ENCODE measurements around the gene CCDC191.

Gene CCDC191

DNA sequence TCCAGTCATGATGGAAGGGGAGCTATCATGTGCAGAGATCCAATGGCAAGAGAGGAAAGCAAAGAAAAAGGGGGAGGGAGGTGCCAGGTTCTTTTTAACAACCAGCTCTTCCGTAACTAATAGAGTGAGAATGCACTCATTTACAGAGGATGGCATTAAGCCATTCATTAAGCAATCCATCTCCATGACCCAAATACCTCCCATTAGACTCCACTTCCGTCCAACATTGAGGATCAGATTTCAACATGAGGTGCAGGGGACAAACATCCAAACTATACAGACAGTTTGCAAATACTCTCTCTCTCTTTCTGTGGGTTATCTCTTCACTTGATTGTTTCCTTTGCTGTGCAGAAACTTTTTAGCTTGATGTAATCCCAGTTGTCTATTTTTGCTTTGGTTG, 87.3 kb downstream of the CCDC191 start:
- DNase-seq (ENCODE audit: low read depth) = no peak

DNA sequence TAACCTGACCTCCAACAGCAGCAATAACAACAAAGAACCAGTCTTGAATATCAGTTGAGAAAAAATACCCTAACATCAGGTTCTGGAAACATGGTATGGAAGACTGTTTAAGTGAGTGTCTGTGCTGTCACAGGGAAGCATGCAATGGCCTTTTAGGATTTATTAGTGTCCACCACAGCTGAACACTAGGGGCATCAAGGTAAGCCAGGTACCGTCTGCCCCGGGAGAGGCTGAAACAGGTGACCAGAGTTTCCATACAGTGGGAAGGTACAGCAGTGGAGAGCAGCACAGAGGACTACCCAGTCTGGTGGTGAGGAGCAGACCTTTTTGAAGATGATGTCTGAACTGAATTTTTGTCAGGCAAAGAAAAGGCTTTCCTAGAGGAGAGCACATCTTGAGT, 90.2 kb downstream of the CCDC191 start:
- DNase-seq (ENCODE audit: low read depth) = no peak

DNA sequence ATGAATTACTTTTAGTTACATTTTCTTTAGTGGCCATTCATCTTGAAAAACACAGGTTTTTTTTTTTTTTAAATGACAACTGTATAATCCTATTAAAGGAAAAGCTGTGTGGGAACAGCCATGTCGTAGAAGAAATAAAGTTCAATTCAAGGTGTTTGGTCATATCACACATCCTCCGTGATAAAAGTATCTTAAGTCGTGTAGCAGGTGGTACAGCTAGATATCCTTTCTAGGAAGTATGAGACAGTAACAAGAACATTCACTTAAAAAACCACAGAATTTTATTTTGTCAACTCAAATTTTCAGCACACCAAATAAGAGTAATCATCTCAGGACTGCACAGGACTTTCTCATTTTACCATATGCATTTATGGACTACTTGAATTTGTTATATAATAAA, 92.4 kb downstream of the CCDC191 start:
- no peak for DNase-seq (ENCODE audit: low read depth)

DNA sequence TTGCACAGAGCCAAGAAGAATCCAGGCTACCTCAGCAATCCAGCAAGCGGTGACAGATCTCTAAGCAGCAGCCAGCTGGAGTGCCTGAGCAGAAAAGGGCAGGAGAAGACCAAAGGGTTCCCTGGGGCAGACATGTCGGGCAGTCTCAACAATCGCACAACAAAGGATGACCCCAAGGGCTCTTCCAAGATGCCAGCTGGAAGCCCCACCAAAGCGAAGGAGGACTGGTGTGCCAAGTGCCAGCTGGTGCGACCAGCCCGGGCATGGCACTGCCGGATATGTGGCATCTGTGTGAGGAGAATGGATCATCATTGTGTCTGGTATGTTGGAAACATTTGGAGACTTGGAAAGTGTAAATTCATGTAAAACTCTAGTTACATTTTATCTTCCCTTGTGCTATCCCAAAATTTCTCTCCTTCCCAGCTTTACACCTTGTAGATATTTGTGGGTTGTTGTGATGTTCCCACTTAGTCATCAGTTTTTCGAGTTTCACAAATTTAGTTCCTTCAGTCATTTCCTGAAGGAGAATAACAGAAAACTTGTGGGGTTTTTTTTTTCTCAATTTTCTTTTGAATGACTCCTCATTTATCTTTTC, 102.1 kb downstream of the CCDC191 start:
- no peak for DNase-seq (ENCODE audit: low read depth)

DNA sequence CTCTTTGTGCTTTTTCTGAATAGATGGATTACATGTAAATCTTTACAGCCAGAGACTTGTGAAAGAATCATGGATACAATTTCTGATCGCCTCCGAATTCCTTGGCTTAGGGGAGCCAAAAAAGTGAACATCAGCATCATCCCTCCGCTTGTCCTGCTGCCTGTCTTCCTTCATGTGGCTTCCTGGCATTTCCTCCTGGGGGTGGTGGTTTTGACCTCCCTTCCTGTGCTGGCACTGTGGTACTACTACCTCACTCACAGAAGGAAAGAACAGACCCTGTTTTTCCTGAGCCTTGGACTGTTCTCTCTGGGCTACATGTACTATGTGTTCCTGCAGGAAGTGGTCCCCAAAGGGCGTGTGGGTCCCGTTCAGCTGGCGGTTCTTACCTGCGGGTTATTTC, 102.6 kb downstream of the CCDC191 start:
- no peak for DNase-seq (ENCODE audit: low read depth)

DNA sequence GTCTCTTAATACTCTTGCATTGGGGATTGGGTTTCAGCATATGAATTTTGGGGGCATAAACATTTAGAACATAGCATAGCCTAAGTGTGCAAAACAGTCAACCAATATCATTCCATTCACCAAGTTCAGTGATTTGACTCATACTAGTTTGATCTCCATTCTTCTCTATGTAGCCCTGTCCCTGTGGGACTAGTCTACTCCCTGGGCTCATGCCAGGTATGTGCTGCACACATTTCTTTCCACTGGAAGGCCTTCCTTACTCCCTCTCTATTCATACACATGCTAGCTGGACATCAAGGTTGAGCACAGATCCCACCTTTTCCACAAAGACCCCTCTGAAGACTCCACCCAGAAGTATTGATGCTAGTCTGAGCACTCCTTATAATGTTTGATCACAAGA, 103.4 kb downstream of the CCDC191 start:
- no peak for DNase-seq (ENCODE audit: low read depth)

DNA sequence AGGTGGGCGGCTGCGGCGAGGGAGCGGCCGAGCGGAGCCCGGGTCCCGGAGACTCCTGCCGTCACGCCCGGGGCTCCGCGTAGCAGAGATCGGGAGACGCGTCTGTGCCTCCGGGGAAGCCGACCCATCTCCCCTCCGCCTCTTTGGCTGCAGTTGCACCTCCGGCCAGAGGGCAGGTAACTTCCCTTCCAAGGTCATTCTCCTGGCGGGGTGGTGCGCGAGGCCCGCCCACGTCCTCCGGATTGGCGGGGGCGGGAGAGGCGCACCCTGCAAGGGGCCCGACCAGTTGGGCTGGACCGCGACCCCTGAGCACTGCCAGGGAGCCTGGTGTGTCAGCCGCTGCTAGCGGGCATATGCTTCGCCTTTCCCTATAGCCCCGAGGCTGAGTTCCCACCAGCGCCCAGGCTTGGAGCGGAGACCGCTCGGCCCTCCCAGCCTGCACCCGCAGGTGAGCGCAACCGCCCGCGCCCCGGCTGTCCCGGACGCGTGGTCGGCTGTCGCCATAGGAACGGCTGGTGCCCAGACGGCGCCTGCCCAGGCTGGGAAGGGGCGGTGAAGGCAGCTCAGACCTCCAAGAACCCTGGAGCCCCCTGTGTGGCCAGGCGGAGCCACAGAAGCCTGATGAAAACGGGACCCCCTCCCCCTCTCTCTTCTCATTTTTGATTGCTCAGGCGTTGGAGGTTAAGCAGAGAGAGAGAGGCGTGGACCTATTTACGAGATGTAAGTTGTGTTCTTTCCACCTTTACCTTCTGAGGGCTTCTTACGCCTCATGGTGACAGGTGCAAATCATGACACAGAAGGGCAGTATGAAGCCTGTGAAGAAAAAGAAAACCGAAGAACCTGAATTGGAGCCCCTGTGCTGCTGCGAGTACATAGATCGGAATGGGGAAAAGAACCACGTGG, 108.1 kb downstream of the CCDC191 start:
- DNase-seq (ENCODE audit: low read depth) = no peak

DNA sequence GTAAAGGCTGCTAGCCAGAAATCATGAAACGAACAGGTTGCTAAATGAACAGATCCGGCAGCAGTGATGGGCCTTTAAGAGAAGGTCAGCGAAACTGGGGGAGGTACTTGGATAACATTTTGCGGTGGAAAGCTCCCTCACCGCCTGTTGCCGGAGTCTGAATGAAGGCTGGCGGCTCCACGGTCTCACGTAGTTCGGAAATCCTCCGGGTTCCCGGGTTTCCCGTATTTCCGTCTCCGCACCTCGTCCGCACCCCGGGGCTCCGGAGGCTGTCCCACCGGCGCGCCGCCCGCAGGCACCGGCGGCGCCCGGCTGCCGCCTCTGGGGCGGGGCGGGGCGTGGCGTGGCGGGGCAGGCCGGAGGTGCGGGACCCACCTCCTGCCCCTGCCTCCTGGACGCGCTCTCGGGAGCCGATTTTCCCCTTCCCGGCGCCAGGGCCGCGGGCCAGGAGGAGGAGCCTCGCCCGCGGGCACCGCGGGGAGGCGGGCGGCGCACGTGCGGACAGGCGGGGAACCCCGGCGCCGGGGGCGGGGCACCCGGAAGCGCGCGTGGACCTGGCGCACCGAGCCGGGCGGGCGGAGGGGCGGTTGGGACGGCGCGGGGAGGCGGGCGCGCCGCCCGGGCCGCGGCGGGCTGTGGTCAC, 108.8 kb downstream of the CCDC191 start, which contains the start of gene ZDHHC23:
Gene ZDHHC23, plus strand, starts transcription at position 642 of the 643 bp plus-strand sequence. CDS start 790 bp downstream, outside the sequence.
- DNase-seq (ENCODE audit: low read depth) = no peak

DNA sequence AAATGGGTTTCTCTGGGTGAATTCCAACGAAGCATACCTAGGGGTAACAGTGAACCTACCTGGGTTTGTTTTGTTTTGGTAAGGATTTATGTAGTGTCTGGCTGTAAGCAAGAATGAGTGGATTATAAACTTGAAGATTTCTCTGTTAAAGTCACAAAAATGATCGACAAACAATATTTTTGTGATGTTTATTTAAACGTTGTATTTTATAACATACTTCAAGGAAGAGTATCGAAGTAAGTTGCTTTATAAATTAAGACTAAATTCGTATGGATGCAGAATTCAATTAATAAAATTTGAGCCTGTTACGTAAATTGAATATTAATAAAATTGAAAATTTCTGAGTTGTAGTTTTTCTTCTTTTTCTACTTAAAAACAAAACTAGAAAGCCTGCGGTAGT, 109.5 kb downstream of the CCDC191 start:
- DNase-seq (ENCODE audit: low read depth) = no peak

DNA sequence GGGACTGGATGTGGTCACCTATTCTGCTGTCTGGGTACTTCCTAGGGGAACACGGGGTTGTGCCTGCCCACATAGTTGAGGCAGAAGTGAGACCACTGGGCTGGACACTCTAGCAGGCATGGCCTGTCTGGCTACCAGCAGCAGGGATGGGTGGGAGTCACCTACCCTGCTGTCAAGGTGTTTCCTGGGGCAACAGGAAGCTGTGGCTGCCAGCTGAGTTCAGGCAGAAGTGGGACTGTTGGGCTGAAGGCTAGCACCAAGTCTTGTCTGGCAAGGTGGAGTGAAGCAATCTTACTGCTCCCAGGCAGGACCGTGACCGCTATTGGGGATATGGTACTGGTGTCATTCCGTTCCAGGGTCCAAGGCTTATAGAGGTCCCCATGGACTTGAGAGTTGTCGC, 128.8 kb downstream of the CCDC191 start:
- DNase-seq (ENCODE audit: low read depth) = no peak

DNA sequence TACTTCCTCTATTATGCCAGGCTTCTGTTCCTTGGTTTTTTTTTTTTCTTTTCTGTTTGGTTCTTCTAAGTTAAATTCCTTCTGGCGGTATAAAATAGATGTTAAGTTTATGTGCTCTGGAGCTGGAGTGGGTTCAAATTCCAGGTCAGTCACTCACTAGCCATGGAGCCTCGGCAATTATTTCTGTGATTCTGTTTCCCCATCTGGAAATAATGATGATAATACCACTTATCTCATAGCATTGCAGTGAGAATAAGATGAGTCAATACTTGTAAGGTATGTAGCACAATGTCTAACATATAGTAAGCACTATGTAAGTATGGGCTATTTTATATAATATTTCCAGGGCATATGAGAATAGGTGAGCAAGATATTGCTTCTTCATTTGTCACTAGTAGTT, 141.7 kb downstream of the CCDC191 start:
- peak; percentile 21 for DNase-seq (ENCODE audit: low read depth)
